KG1 (cell line): Measurements from ENCODE around the gene TLE7.

Experiments
- DNase-seq: peaks from one replicate; lab custom pipeline; 2025; lab: John Stamatoyannopoulos, UW

The TLE7 gene

DNA sequence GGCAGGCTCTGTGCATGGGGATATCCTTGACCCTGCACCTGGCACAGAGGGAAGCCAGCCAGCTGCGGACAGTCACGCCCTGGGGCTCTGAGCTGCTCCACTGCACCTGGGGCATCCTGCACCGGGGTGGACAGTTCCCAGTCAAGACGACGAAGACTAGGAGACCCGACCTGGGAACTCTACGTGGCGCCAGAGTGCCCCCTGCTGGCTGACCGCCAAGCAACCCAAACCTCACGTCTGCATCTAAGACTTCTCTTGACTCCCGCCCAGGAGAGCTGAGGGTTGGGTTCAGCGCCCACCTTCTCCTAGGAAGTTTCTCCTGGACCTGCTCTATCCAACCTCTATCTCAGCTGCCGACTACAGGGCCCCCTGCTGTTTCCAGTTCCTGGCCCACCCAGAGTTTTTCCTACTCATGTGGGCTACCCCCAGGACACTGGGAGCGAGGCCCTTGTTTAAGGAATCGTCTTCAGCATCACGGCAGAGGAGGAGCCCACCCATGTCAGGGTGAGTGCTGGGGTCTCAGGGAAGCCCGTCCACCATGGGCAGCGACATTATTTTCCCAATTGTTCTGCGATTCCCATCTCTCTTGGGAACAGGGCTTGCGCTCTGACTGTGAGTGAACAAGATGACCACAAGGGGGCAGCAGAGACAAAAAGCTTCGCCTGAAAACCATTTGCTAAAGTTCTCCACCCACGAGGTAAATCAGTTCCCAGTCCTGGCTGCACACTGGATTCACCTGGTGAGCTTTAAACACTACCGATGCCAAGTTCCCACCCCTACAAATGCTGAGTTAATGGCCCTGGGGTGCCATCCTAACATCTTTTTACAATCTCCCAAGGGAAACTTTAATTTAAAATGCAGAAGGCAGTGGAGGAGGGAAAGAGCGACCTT is 29.3 kb downstream of the TLE7 start:
- DNase-seq, result peak; percentile 46

DNA sequence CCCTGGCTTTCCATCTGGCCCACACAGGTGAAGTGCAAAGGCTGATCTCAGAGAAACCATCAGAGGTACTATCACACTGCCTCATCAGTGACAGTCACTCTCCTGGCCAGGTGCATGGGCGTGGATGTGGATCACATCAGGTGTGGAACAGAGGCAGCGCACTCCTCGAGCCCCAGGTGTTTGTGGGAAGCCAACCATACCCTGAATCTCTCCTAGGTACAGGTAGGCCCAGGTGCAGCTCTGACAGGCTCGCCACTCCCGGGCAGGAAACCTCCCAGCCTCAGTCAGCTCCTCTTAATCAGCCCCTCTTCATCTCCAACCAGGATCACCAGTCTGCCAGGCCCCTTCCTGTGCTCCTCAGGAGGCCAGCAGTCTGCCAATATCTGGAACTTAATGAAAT is 31.7 kb downstream of the TLE7 start:
- DNase-seq, result no peak

DNA sequence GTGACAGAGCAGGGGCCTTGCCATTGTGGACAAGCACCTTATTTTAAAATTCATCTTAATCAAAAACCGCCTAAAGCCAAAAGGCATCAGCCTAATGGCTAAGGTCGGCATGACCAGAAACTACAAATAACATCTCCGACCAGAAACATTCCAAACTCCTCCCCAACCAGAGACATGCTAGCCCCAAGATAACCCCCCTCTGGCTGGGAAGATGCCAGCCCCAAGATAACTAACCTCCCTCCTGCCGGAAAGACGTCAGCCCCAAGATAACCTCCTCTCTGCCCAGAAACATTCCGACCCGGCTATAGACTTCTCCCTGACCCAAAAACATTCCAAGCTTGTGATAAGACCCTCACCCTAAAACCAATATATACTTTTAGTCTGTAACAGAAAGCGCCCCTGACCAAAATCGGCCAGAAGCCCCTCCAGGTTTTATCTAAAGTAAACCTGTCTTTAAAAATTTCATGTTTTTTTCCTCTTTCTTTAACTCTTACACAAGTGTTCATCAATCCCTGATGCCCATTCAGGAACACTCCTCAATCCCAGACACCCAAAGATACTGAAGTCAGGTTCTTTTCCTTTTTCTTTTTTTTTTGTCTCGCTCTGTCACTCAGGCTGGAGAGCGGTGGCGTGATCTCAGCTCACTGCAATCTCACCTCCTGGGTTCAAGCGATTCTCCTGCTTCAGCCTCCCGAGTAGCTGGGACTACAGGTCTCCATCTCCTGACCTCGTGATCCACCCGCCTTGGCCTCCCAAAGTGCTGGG is 32.7 kb downstream of the TLE7 start:
- DNase-seq, result no peak

- no peak for DNase-seq
These were observed 33.3 kb downstream of the TLE7 start for GRCh38 chr16:71408536-71408935.

DNA sequence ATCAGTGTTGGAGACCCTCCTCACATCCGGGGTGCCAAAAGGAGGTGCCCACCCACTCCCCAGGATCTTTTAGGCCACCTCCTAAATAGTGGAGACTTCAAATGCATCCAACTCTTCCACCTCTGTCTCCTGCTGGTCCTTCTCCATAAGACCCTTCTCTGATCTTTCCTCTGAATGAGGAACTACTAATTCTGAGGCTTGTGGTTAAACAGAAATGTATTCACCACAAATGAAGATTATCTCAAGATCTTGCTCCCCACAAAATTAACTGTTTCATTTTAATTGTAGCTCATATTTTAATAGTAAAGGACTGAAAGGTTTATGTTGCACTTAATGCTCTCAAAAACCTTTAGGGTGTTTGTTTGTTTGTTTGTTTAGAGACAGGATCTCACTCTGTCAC is 34.1 kb downstream of the TLE7 start:
- DNase-seq, result no peak

DNA sequence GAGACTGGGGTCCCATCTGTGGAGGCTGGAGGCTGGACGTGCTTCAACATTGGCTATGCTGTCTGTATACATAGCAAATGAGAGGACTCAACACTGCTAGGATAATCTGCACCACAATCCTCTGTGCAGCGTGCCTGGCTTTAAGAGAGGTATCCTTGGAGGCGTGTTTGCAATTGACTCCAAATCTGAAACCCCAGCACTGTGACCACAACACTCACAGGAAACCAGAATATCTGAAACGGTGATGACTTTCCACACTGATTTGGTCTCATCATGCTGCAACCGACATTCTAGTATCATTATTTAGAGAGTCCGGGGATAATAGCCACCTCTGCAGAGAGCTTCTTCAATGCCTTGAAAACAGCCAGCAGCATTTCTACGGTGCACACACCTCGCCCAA is 35.1 kb downstream of the TLE7 start:
- DNase-seq, result no peak

DNA sequence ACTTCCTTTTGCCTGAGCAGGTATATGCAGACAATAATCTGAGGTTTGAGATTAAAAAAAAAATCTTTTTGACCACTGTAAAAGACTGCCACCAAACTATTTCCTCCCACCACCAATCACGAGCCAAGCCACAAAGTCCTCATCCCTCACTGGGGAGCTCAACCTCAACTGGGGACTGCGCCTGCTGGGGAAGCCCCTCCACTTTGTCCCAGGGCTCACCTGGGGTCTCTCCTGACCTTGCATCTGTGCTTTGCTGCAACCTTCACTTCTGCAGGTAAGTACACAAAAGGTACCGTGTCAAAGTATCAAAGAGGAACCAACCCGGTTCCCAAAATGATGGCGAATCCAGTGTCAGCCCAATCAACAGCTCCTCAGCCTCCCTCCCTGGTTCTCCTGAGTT is 35.5 kb downstream of the TLE7 start:
- no peak for DNase-seq

DNA sequence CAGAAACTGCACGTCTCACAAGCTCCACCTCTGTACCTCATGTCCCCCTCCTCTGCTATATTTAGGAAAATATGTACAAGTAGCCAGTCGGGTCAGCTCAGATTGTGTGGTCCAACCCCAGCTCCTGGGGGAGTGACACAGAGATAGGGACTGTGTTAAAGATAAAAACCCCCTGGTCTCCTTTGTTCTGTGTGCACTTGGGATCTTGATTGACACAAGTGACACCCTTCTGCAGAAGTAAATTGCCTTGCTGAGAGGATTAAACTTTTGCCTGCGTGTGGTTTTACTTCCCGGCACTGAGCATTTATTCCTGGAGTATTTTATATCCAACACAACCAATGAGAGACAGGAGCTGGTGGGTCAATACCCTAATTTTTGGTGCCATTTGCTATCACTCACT is 37.5 kb downstream of the TLE7 start:
- no peak for DNase-seq

- no peak for DNase-seq
These were observed 39.2 kb downstream of the TLE7 start for GRCh38 chr16:71402674-71403073.

DNA sequence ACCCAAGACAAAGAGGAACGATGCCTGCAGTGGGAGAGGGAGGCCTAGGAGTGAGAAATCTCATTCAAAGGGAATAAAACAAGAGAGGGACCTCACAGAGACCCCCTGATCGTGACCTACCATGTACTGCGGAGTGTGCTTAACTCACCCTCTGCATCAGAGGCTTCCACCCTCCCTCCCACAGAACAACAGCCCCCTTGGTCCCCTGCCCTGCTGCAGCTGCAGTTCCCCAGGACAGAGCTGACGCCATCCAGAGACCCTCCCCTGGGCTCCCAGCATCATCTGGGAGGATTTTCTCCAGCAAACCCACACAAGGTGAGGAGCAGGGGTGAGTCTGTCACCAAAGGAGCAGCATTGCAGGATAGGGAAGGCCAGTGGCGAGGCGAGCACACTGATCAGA is 39.8 kb downstream of the TLE7 start:
- no peak for DNase-seq

DNA sequence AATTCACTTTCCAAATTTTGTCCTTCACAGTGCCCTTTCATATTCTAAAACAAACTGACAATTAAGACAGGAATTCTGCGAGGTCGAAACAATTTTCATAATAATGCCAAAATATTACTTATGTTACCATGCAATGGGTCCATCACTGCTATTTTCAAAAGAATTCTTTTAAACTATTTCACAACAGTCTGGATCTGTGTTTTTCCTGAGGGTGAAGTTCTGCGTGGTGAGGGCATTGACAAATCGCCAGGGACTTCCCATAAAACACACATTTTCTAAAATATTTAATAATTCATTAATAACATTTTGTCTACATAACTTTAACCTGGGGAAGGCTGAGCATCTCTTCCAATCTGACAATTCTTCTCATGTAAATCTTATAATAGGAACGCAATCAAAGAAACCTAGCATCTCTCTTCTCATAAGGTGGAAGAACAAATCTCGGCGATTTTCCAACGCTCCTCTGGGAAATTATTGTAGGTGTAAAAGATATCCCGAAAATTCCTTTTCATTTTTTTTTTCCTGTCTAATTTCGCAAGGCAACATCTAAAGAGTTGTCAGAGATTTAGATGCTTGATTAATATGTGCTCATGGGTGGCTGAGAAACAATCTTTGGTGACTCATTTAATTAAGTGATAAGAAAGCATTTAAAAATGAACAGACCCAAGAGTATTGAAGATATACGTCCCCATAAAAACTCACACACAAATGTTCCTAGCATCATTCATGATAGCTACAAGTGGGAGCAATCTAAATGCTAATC is 41.9 kb downstream of the TLE7 start:
- no peak for DNase-seq

DNA sequence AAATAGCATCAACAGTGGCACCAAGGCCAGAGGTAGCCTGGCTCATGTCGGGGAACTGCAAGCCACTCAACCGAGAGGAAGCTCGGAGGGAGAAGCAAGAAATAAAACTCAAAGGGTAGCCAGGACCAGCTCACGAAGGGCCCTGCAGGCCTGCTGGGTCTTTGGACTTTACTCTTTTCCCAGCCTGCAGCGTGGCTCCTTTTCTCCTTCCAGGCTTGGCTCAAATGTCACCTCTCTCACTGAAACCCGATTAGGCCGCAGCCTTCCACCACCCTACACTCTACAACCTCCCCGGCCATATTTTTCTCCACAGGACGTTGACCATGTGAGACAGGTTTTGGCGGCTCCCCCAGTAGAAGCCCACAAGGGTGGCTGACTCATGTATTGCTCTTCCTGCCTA is 45.3 kb downstream of the TLE7 start:
- DNase-seq, result no peak

- DNase-seq, result no peak
These were observed 52.5 kb downstream of the TLE7 start for GRCh38 chr16:71389330-71389729.

DNA sequence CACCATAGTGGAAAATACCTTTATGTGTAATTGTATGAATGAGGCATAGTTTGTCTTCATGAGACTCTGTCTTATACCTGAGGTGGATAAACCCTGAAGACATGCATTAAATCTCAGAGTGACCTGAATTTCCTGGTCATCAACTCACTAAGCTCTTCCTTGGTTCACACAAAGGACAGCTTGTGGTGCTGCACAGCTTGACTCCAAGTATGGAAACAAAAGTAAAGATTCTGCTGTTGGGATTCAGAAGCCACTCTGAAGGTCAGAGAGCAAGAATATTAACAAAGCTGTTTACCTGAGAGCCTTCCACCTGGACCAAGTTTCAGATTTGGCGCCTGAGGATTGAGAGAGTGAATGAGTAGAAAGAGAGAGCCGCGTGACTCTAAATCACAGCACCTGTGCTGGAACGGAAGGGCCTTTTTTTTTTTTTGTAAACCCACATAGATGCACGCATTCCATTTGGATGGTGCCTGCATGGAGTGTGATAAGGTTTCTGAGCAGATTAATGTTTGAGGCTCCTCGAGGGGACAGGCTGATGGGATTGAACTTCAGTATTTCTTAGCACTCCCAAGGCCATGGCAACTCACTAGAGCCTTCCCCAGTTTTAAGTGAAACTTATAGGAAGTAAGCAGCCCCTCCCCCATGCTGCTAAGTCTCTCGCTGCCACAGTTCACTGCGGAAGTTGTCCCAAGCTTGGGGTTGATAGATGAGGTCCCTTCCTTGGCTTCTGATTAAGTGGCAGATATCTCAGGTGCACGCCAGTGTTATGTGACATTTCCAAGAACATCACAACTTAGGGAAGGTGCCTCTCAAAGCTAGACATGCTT is 54.6 kb downstream of the TLE7 start:
- no peak for DNase-seq

DNA sequence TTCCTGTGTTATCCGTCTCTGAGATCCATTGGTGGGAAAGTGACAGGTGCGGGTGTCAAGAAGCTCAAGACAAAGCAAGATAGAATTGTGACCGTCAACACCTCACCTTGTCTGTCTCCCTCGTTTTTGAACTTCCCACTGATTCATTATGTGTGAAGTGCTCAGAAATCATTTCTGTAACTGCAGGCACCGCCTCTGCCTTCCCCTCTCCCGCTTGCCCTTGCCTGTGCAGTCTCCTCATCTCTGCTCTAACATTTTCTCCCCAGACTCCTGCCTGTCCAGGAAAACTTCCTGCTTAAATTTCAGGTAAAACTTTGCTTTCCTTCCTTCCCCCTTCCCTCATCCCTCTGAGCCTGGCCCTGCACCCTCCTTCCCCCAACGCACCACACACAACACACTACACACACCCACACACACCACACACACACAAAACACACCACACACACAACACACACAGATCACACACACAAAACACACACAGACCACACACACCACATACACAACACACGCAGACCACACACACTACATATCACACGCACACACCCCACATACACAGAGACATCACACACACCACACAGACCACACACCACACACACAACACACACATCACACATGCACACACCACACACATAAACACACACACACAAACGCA is 57.7 kb downstream of the TLE7 start:
- no peak for DNase-seq

GRCh38 chr16:71383054-71383773 is 58.6 kb downstream of the TLE7 start:
- DNase-seq, result no peak

- no peak for DNase-seq
These were observed 61.0 kb downstream of the TLE7 start for GRCh38 chr16:71380831-71381230.
